ENCODE measurements around the gene PEX1.

The PEX1 gene

GRCh38 chr7:92496876-92497275 lies 31.4 kb downstream of the PEX1 start:
- Histone ChIP-seq H3K9ac (no peak overlapping the region), H3K4me2 (no peak overlapping the region), H3K27me3 (ENCODE audit: insufficient read depth, low read depth) (no peaks in the 10 kb centered on the region), H2AFZ (ENCODE audit: low read depth) (no peak overlapping the region), H3K4me1 (ENCODE audit: low read depth, poor library complexity, severe bottlenecking) (no peaks in the 10 kb centered on the region), H3K36me3 (ENCODE audit: insufficient read depth) (no peaks in the 10 kb centered on the region), H3K79me2 (ENCODE audit: insufficient read depth, low read depth) (no peaks in the 10 kb centered on the region), H3K4me3 (IDR thresholded peaks at IDR 0.05; ENCODE audit: insufficient read depth, low read depth, low read length) (no peak overlapping the region), H4K20me1 (ENCODE audit: insufficient read depth) (no peaks in the 10 kb centered on the region), H3K27ac (no peak overlapping the region)
- TF ChIP-seq CTCF (conservative IDR thresholded peaks at IDR 0.05; ENCODE audit: low read depth, low read length), result no peak

- no peaks in the 10 kb centered on the region for H4K20me1 ChIP-seq (ENCODE audit: insufficient read depth)
- no peak overlapping the region for H3K9ac ChIP-seq
- no peak overlapping the region for H3K27ac ChIP-seq
- H3K27me3 ChIP-seq (ENCODE audit: insufficient read depth, low read depth), result no peaks in the 10 kb centered on the region
- H3K36me3 ChIP-seq (ENCODE audit: insufficient read depth), result no peaks in the 10 kb centered on the region
- H3K4me1 ChIP-seq (ENCODE audit: low read depth, poor library complexity, severe bottlenecking), result no peaks in the 10 kb centered on the region
- H3K79me2 ChIP-seq (ENCODE audit: insufficient read depth, low read depth), result no peaks in the 10 kb centered on the region
- no peak overlapping the region for H3K4me2 ChIP-seq
- no peak overlapping the region for H3K4me3 ChIP-seq (IDR thresholded peaks at IDR 0.05; ENCODE audit: insufficient read depth, low read depth, low read length)
- TF ChIP-seq CTCF (conservative IDR thresholded peaks at IDR 0.05; ENCODE audit: low read depth, low read length), result no peak
- no peak overlapping the region for H2AFZ ChIP-seq (ENCODE audit: low read depth)
Observed at GRCh38 chr7:92489634-92490033, 38.7 kb downstream of the PEX1 start.

- Histone ChIP-seq H3K4me2 (no peak overlapping the region), H4K20me1 (ENCODE audit: insufficient read depth) (no peaks in the 10 kb centered on the region), H3K9ac (no peak overlapping the region), H3K4me3 (IDR thresholded peaks at IDR 0.05; ENCODE audit: insufficient read depth, low read depth, low read length) (no peak overlapping the region), H2AFZ (ENCODE audit: low read depth) (no peak overlapping the region), H3K36me3 (ENCODE audit: insufficient read depth) (no peaks in the 10 kb centered on the region), H3K27ac (no peak overlapping the region), H3K27me3 (ENCODE audit: insufficient read depth, low read depth) (no peaks in the 10 kb centered on the region), H3K4me1 (ENCODE audit: low read depth, poor library complexity, severe bottlenecking) (no peaks in the 10 kb centered on the region), H3K79me2 (ENCODE audit: insufficient read depth, low read depth) (no peaks in the 10 kb centered on the region)
- no peak for TF ChIP-seq CTCF (conservative IDR thresholded peaks at IDR 0.05; ENCODE audit: low read depth, low read length)
Observed at GRCh38 chr7:92487804-92488203, 40.5 kb downstream of the PEX1 start.

- no peak overlapping the region for H3K4me2 ChIP-seq
- no peak overlapping the region for H3K27ac ChIP-seq
- no peak overlapping the region for H3K4me3 ChIP-seq (IDR thresholded peaks at IDR 0.05; ENCODE audit: insufficient read depth, low read depth, low read length)
- no peaks in the 10 kb centered on the region for H3K79me2 ChIP-seq (ENCODE audit: insufficient read depth, low read depth)
- H3K36me3 ChIP-seq (ENCODE audit: insufficient read depth), result no peaks in the 10 kb centered on the region
- H3K9ac ChIP-seq, result no peak overlapping the region
- H4K20me1 ChIP-seq (ENCODE audit: insufficient read depth), result no peaks in the 10 kb centered on the region
- H3K27me3 ChIP-seq (ENCODE audit: insufficient read depth, low read depth), result no peaks in the 10 kb centered on the region
- no peak overlapping the region for H2AFZ ChIP-seq (ENCODE audit: low read depth)
- no peaks in the 10 kb centered on the region for H3K4me1 ChIP-seq (ENCODE audit: low read depth, poor library complexity, severe bottlenecking)
- no peak for TF ChIP-seq CTCF (conservative IDR thresholded peaks at IDR 0.05; ENCODE audit: low read depth, low read length)
Observed at GRCh38 chr7:92485974-92486373, 42.3 kb downstream of the PEX1 start.

Data from KMS-11 (cell line).